Neural cell (in vitro differentiated cells): ENCODE measurements around the gene RYR2. TPM values are rescaled to one million over a fixed set of nuclear protein-coding genes. Genes with fewer than 3 reads are reported as not detected.

Experiments used
- H2AFZ ChIP-seq: fragments of 200-600, 300-800 bp; sonication (generic), shearing (Covaris generic); 2 replicates; pipeline ENCODE4 v1.6.0; 2014; ENCODE audit warnings: low read depth, mild to moderate bottlenecking, antibody characterized with exemption, low read length, moderate library complexity
- H3F3A ChIP-seq: fragments of 200-600 bp; shearing (Covaris generic); 2 replicates; pipeline ENCODE4 v1.6.1; 2016; ENCODE audit warnings: mild to moderate bottlenecking, moderate library complexity, mixed read lengths, antibody characterized with exemption, low read length; ENCODE audit not compliant: insufficient read depth, poor library complexity, severe bottlenecking
- H3K27ac ChIP-seq: fragments of 200-600, 300-800 bp; sonication (generic), shearing (Covaris generic); 2 replicates; pipeline ENCODE4 v1.5.1; 2014; ENCODE audit warnings: mild to moderate bottlenecking, low read length, moderate library complexity
- H3K27me3 ChIP-seq: fragments of 300-800, 200-600 bp; sonication (generic), shearing (Covaris generic); 2 replicates; pipeline ENCODE4 v1.6.0; 2014; ENCODE audit warnings: mild to moderate bottlenecking, low read depth, low read length, moderate library complexity; ENCODE audit not compliant: insufficient read depth
- H3K36me3 ChIP-seq: fragments of 300-800, 200-600 bp; sonication (generic), shearing (Covaris generic); 2 replicates; pipeline ENCODE4 v1.5.1; 2014; ENCODE audit warnings: mild to moderate bottlenecking, antibody characterized with exemption, low read length, moderate library complexity; ENCODE audit not compliant: insufficient read depth
- H3K4me2 ChIP-seq: fragments of 300-800, 200-600 bp; sonication (generic), shearing (Covaris generic); 2 replicates; pipeline ENCODE4 v1.6.0; 2014; ENCODE audit warnings: mild to moderate bottlenecking, low read length
- H3K4me3 ChIP-seq: fragments of 300-800, 200-600 bp; sonication (generic), shearing (Covaris generic); 2 replicates; pipeline ENCODE4 v1.5.1; 2014; ENCODE audit warnings: mild to moderate bottlenecking, low read length, moderate library complexity
- H3K79me2 ChIP-seq: fragments of 200-600 bp; shearing (Covaris generic); replicated peaks from 2 replicates; pipeline ENCODE4 v1.6.0; 2014; ENCODE audit warnings: mild to moderate bottlenecking, low read length, moderate library complexity; ENCODE audit not compliant: insufficient read depth
- H3K9ac ChIP-seq: fragments of 300-800, 200-600 bp; sonication (generic), shearing (Covaris generic); 2 replicates; pipeline ENCODE4 v1.6.1; 2016; ENCODE audit warnings: mild to moderate bottlenecking, low read length, mixed read lengths
- H3K9me2 ChIP-seq: fragments of 200-600 bp; shearing (Covaris generic); 2 replicates; pipeline ENCODE4 v1.6.1; 2016; ENCODE audit warnings: mild to moderate bottlenecking, low read length, mixed read lengths; ENCODE audit not compliant: insufficient read depth
- H3K9me3 ChIP-seq: fragments of 200-600, 300-800 bp; sonication (generic), shearing (Covaris generic); 2 replicates; pipeline ENCODE4 v1.6.1; 2016; ENCODE audit warnings: mild to moderate bottlenecking, mixed run types, low read length, moderate library complexity, mixed read lengths
- H4K20me1 ChIP-seq: fragments of 200-600 bp; shearing (Covaris generic); 2 replicates; pipeline ENCODE4 v1.6.1; 2016; ENCODE audit warnings: mild to moderate bottlenecking, mixed run types; ENCODE audit not compliant: insufficient read depth
- CTCF ChIP-seq: fragments of 450-650 bp; IDR thresholded peaks from 2 replicates; pipeline ENCODE4 v1.5.1; 2014; ENCODE audit warnings: antibody characterized with exemption, mild to moderate bottlenecking, moderate library complexity; ENCODE audit not compliant: poor library complexity, severe bottlenecking
- EP300 ChIP-seq: fragments of 450-650 bp; conservative IDR thresholded peaks from 2 replicates; pipeline ENCODE4 v1.6.1; 2014; ENCODE audit warnings: antibody characterized with exemption, mild to moderate bottlenecking, moderate library complexity; ENCODE audit not compliant: poor library complexity, severe bottlenecking
- EZH2 ChIP-seq: fragments of 200-600, 300-800 bp; shearing (Covaris generic), sonication (generic); IDR thresholded peaks from 2 replicates; pipeline ENCODE4 v1.6.1; 2014; ENCODE audit warnings: antibody characterized with exemption, low read length, borderline replicate concordance, mild to moderate bottlenecking; ENCODE audit not compliant: insufficient read depth, poor library complexity, severe bottlenecking
- MXI1 ChIP-seq: fragments of 450-650 bp; conservative IDR thresholded peaks from 2 replicates; pipeline ENCODE4 v1.6.1; 2014; ENCODE audit warnings: antibody characterized with exemption, mild to moderate bottlenecking; ENCODE audit not compliant: poor library complexity, severe bottlenecking
- POLR2AphosphoS5 ChIP-seq: IDR thresholded peaks from 2 replicates; pipeline ENCODE4 v1.6.1; 2012
- RAD21 ChIP-seq: fragments of 450-650 bp; conservative IDR thresholded peaks from 2 replicates; pipeline ENCODE4 v1.6.1; 2014; ENCODE audit warnings: antibody characterized with exemption, mild to moderate bottlenecking, moderate library complexity
- REST ChIP-seq: IDR thresholded peaks from 2 replicates; pipeline ENCODE4 v1.6.1; 2012; ENCODE audit warnings: borderline replicate concordance
- SMC3 ChIP-seq: fragments of 450-650 bp; conservative IDR thresholded peaks from 2 replicates; pipeline ENCODE4 v1.6.1; 2014; ENCODE audit warnings: antibody characterized with exemption, mild to moderate bottlenecking, moderate library complexity; ENCODE audit not compliant: poor library complexity
- TAF1 ChIP-seq: IDR thresholded peaks from 2 replicates; pipeline ENCODE4 v1.6.1; 2012; ENCODE audit warnings: low read depth
- polyA plus RNA-seq: library from polyadenylated mRNA; depleted of rRNA; stranded (reverse); fragments of >200 nt; gene quantifications from 2 replicates; pipeline ENCODE4 v1.2.3, GENCODE V29; 2014

RYR2 gene
- polyA plus RNA-seq, 1 donor from 2014 or later: 3.8 TPM

- Histone ChIP-seq H2AFZ (no peak overlapping the region), H3K4me2 (no peak overlapping the region), H3K9me2 (no peaks in the 10 kb centered on the region), H3K27ac (no peak overlapping the region), H4K20me1 (no peaks in the 10 kb centered on the region), H3F3A (no peaks in the 10 kb centered on the region), H3K4me3 (no peak overlapping the region), H3K79me2 (no peaks in the 10 kb centered on the region), H3K9ac (no peak overlapping the region), H3K27me3 (no peaks in the 10 kb centered on the region), H3K36me3 (no peaks in the 10 kb centered on the region), H3K9me3 (no peaks in the 10 kb centered on the region)
- no peak for TF ChIP-seq EZH2
- TF ChIP-seq RAD21: no peak
- TF ChIP-seq EP300: no peak
- TF ChIP-seq SMC3: no peak
- no peak for TF ChIP-seq REST
- no peak for TF ChIP-seq TAF1
- TF ChIP-seq MXI1: no peak
- no peak for TF ChIP-seq CTCF
- no peak for TF ChIP-seq POLR2AphosphoS5
Measured at GRCh38 chr1:237164406-237165352, 122.7 kb downstream of the RYR2 start.

- no peaks in the 10 kb centered on the region for H3K79me2 ChIP-seq
- no peaks in the 10 kb centered on the region for H3K9me3 ChIP-seq
- H4K20me1 ChIP-seq: no peaks in the 10 kb centered on the region
- no peaks in the 10 kb centered on the region for H3K27me3 ChIP-seq
- no peaks in the 10 kb centered on the region for H3F3A ChIP-seq
- H3K27ac ChIP-seq: no peak overlapping the region
- TF ChIP-seq TAF1 (no peak), EZH2 (no peak), SMC3 (no peak)
- H3K4me2 ChIP-seq: no peak overlapping the region
- H3K9ac ChIP-seq: no peak overlapping the region
- no peak overlapping the region for H2AFZ ChIP-seq
- H3K36me3 ChIP-seq: no peaks in the 10 kb centered on the region
- H3K9me2 ChIP-seq: no peaks in the 10 kb centered on the region
- no peak overlapping the region for H3K4me3 ChIP-seq
Measured at GRCh38 chr1:237166086-237166485, 124.1 kb downstream of the RYR2 start.
